Testis (tissue), 3 donors: ENCODE results near the gene PYGO1. TPM values are rescaled to one million over a fixed set of nuclear protein-coding genes. Genes with fewer than 3 reads are reported as not detected.

ENCODE experiments used
- DNase-seq: peaks from one replicate; pipeline ENCODE4 v3.0.0-alpha.2; 2019
- H3K27ac ChIP-seq, 2 donors: fragments of 200-600 bp; sonication (generic); one replicate each; pipeline ENCODE4 v1.5.1; 2019
- H3K27me3 ChIP-seq: fragments of 200-600 bp; sonication (generic); one replicate; pipeline ENCODE4 v1.5.1; 2019
- H3K36me3 ChIP-seq: fragments of 200-600 bp; sonication (generic); one replicate; pipeline ENCODE4 v1.5.1; 2017; ENCODE audit warnings: low read depth; ENCODE audit errors: missing control alignments
- H3K4me1 ChIP-seq: fragments of 200-600 bp; sonication (generic); one replicate; pipeline ENCODE4 v1.5.1; 2019
- H3K4me3 ChIP-seq, 2 donors: fragments of 200-600 bp; sonication (generic); one replicate each; pipeline ENCODE4 v1.5.1; 2017 to 2019
- H3K9me3 ChIP-seq: fragments of 200-600 bp; sonication (generic); one replicate; pipeline ENCODE4 v1.5.1; 2017
- POLR2A ChIP-seq: fragments of 450-650 bp; IDR thresholded peaks from one replicate; pipeline ENCODE4 v1.6.1; 2017; ENCODE audit warnings: antibody characterized with exemption, mild to moderate bottlenecking, moderate library complexity
- WGBS, 2 donors: methylation state at CpG; one replicate each; pipeline ENCODE4 v1.1.5; 2018; 5-methylcytosine and 5-hydroxymethylcytosine counted together
- intact Hi-C: fragments of 100-400 bp; cut with DNase I; formaldehyde crosslinking; loops from one replicate; pipeline ENCODE4 v1.15.1; 2023; ENCODE audit warnings: low total_unique reads
- polyA plus RNA-seq: library from polyadenylated mRNA; stranded (reverse); fragments of 350-450 nt; fragmentation: Illumina TruSeq; extraction: RNeasy Lipid Tissue Mini Kit (QIAGEN cat#74804); gene quantifications from one replicate; pipeline ENCODE4 v1.2.3, GENCODE V29; 2014; ENCODE audit warnings: low read depth, low replicate concordance; ENCODE audit not compliant: insufficient read depth
- total RNA-seq, 2 donors: library from RNA; depleted of rRNA; stranded (reverse); fragments of >200 nt; gene quantifications; one replicate each; pipeline ENCODE4 v1.2.3, GENCODE V29; 2016
- TF ChIP-seq, protein P1 (sequence below), 3 experiments: fragments of 450-650 bp in 2 of 3; fragments of 200-600 bp in 1 of 3; sonication (generic) in 1 of 3; IDR thresholded peaks; one replicate each; pipeline ENCODE4 v1.5.1; 2016 to 2019; ENCODE audit warnings: antibody characterized with exemption in 3 of 3, mild to moderate bottlenecking in 2 of 3, moderate library complexity in 1 of 3

PYGO1 gene
- total and polyA plus RNA-seq, 3 donors from 2014 or later, result 5.4 to 8.6 (median 8.5) TPM

DNA sequence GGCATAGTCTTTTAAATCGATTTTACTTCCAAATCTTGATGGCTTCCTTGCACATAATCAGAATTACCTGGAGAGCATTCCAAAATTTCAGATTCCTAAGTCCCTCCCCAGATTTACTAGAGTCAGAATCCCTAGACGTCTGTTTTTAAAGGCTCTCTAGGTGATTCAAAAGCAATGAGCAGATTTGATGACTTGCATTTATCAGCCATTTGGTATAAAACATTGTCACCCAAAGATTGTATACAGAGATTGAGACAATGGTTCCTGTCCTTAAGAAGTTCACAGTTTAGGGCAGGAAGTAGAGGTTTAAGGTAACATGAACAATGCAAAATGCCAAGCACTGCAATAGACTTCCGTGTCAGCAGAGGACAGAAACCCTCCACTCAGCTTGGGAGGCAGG lies 2.6 kb upstream of the PYGO1 start:
- no peak for DNase-seq
- no peaks in the 10 kb centered on the region for H3K27me3 ChIP-seq
- no peaks in the 10 kb centered on the region for H3K9me3 ChIP-seq
- 75 to 78% methylated on average over 3 of the region's 3 CpGs for WGBS, 2 donors
- H3K4me3 ChIP-seq, result no peak overlapping the region
- no peaks in the 10 kb centered on the region for H3K4me1 ChIP-seq
- no peaks in the 10 kb centered on the region for H3K36me3 ChIP-seq
- no peak for TF ChIP-seq POLR2A
- TF ChIP-seq, protein P1, sequence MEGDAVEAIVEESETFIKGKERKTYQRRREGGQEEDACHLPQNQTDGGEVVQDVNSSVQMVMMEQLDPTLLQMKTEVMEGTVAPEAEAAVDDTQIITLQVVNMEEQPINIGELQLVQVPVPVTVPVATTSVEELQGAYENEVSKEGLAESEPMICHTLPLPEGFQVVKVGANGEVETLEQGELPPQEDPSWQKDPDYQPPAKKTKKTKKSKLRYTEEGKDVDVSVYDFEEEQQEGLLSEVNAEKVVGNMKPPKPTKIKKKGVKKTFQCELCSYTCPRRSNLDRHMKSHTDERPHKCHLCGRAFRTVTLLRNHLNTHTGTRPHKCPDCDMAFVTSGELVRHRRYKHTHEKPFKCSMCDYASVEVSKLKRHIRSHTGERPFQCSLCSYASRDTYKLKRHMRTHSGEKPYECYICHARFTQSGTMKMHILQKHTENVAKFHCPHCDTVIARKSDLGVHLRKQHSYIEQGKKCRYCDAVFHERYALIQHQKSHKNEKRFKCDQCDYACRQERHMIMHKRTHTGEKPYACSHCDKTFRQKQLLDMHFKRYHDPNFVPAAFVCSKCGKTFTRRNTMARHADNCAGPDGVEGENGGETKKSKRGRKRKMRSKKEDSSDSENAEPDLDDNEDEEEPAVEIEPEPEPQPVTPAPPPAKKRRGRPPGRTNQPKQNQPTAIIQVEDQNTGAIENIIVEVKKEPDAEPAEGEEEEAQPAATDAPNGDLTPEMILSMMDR (IDR thresholded peaks at IDR 0.05), result no peak
- H3K27ac ChIP-seq, result no peak overlapping the region
- intact Hi-C loops, result no loop called here

GRCh38 chr15:55589287-55589686 lies 1.1 kb upstream of the PYGO1 start:
- no peaks in the 10 kb centered on the region for H3K9me3 ChIP-seq
- no peaks in the 10 kb centered on the region for H3K4me1 ChIP-seq
- peak overlapping the region in 1 of 2 donors; percentile 96 for H3K27ac ChIP-seq
- intact Hi-C loops, result no loop called here
- TF ChIP-seq, protein P1 (IDR thresholded peaks at IDR 0.05), result no peak
- no peak for TF ChIP-seq POLR2A
- no peaks in the 10 kb centered on the region for H3K36me3 ChIP-seq
- WGBS, 2 donors, result 55 to 57% methylated on average over 10 of the region's 10 CpGs
- H3K27me3 ChIP-seq, result no peaks in the 10 kb centered on the region
- no peak for DNase-seq
- H3K4me3 ChIP-seq, result peak overlapping the region; percentile 68

DNA sequence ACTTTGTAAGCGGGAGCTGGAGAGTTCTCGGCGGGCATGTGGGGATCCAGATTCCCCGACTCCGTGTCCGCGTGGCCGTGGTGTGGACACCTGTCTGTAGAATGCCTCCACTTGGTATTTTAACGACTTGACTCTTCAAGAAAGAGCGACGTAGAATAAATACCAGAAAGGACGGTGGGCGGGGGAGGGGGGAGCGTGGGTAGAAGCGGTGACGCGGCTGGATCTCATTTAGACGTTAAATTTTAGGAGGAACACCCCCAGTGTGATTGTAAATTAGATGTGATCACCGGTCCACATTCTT lies 620 bp upstream of the PYGO1 start:
- Histone ChIP-seq H3K27me3 (no peaks in the 10 kb centered on the region), H3K4me1 (no peaks in the 10 kb centered on the region), H3K9me3 (no peaks in the 10 kb centered on the region), H3K36me3 (no peaks in the 10 kb centered on the region), H3K27ac (peak overlapping the region; percentile 64 to 96), H3K4me3 (peak overlapping the region; percentile 68)
- peak; percentile 45 for DNase-seq
- TF ChIP-seq POLR2A, result no peak
- TF ChIP-seq, protein P1 (IDR thresholded peaks at IDR 0.05), result no peak
- WGBS, 2 donors, result 3 to 5% methylated on average over 19 of the region's 19 CpGs
- intact Hi-C loops, result no loop called here

- Histone ChIP-seq H3K27ac (peak overlapping the region; percentile 84 to 96), H3K4me3 (peak overlapping the region; percentile 68 to 70), H3K36me3 (no peaks in the 10 kb centered on the region), H3K27me3 (no peaks in the 10 kb centered on the region), H3K4me1 (no peaks in the 10 kb centered on the region), H3K9me3 (no peaks in the 10 kb centered on the region)
- intact Hi-C loops, result no loop called here
- DNase-seq, result peak; percentile 23
- TF ChIP-seq POLR2A, result no peak
- TF ChIP-seq, protein P1 (IDR thresholded peaks at IDR 0.05), result no peak
- 4 to 5% methylated on average over 38 to 65 of the region's 65 CpGs for WGBS, 2 donors
These were observed 650 bp downstream of the PYGO1 start for GRCh38 chr15:55587321-55588069.

DNA sequence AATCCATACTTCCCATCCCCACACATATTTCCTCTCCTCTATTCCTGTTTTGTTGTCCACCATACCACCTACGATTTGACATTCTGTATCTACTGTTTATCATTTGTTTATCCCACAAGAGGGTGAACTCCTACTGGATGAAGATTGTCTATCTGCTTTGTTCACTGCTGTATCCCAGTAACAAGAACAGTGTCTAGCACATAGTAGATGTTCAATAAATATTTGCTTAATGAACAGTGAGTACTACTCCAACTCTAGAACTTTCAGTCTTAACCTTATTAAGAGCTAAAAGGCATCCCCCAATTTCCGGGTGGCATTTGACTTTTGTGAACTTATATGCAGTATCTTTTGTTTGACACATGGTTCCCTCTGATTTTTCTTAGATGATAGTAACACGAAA lies 1.3 kb downstream of the PYGO1 start:
- H3K27ac ChIP-seq, result peak overlapping the region in 1 of 2 donors; percentile 96
- intact Hi-C loops, result no loop called here
- H3K4me1 ChIP-seq, result no peaks in the 10 kb centered on the region
- no peaks in the 10 kb centered on the region for H3K27me3 ChIP-seq
- no peaks in the 10 kb centered on the region for H3K9me3 ChIP-seq
- peak overlapping the region; percentile 68 to 70 for H3K4me3 ChIP-seq
- no peaks in the 10 kb centered on the region for H3K36me3 ChIP-seq
- no peak for TF ChIP-seq POLR2A
- TF ChIP-seq, protein P1 (IDR thresholded peaks at IDR 0.05), result no peak
- WGBS, 2 donors, result 54% methylated on average over 3 of the region's 3 CpGs
- DNase-seq, result no peak
